GM21576 (cell line): ENCODE measurements around the gene SUGP1.

Experiments used
- ATAC-seq: cut with Tn5 transposase; IDR thresholded peaks from one replicate; pipeline ENCODE4 v1.9.1; 2021; ENCODE audit warnings: mild to moderate bottlenecking, moderate library complexity; ENCODE audit not compliant: unreplicated experiment

The SUGP1 gene

DNA sequence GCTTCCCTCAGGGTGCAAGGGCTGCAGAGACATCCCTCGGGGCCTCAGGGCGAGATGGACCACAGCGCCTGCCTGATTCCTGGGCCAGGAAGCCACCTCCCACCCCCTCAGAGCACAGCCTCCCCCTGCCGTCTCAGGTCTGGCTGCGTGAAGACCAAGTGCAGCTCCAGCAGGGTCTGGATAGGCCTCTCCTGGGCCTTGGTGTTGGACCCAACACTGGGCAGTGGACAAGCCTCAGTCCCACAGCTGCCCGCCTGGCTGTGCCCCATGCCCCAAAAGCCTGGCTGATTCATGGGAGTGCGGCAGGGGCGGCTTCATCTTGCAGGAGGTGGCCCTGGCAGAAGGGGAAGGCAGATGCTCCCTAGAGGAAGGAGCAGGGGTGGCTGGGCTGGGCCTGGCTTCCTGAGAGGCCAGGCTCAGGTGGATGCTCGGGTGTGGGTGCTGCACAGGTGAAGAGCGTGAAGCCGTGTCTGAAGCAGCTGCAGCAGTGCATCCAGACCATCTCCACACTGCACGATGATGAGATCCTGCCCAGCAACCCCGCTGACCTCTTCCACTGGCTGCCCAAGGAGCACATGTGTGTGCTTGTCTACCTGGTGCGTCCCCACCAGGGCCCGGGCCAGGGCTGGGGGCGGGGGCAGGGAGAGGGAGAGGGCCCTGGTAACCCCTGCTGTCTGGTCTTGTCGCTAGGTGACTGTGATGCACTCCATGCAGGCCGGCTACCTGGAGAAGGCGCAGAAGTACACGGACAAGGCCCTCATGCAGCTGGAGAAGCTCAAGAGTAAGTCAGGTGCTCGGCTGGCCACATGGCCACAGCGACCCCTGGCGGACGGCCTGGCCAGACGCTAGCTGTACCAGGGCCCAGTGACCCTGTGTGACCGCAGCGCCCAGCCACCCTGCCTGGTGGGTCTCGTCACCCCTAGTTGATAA lies 22.0 kb upstream of the SUGP1 start:
- ATAC-seq = no peak

GRCh38 chr19:19341026-19341425 lies 20.7 kb upstream of the SUGP1 start:
- ATAC-seq = no peak

DNA sequence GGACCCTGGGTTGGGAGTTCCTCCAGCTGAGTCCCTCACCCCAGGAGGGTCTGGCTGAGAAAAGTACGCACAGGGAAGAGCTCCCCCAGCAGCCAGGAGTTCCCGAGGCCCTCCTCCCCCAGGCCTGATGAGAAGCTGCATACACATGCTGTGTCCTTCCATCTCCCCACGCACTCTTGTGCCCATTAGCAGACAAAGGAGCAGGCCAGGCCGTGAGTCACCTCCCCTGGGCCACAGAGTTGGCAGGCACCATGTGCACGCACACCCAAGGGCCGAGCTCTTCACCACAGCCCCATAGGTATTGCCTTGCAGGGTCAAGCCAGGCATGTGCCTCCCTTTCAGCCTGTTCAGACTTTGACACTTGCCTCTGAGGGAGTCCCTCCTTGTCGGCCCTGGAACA lies 17.8 kb upstream of the SUGP1 start:
- no peak for ATAC-seq

DNA sequence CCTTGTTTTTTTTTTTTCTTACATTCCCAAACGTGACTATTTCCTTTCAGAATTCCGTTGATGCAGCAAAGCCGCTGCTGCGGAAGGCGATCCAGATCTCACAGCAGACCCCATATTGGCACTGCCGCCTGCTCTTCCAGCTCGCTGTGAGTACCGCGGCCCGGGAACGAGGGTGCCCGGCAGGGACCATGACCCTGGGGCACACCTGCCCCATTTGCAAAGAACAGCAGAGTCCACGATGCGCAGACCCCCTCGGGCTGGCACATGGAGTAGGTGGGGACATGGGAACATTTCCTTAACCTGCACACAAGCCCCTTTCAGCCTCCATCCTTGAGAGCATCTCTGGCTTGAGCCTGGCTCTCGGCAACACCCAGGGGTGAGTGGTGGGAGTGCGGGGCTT lies 16.8 kb upstream of the SUGP1 start:
- no peak for ATAC-seq

- ATAC-seq = no peak
Measured at GRCh38 chr19:19336597-19336996, 16.3 kb upstream of the SUGP1 start.

- ATAC-seq = no peak
Measured at GRCh38 chr19:19335408-19336158, 15.3 kb upstream of the SUGP1 start.

- ATAC-seq = no peak
Measured at GRCh38 chr19:19334989-19335344, 14.7 kb upstream of the SUGP1 start.

DNA sequence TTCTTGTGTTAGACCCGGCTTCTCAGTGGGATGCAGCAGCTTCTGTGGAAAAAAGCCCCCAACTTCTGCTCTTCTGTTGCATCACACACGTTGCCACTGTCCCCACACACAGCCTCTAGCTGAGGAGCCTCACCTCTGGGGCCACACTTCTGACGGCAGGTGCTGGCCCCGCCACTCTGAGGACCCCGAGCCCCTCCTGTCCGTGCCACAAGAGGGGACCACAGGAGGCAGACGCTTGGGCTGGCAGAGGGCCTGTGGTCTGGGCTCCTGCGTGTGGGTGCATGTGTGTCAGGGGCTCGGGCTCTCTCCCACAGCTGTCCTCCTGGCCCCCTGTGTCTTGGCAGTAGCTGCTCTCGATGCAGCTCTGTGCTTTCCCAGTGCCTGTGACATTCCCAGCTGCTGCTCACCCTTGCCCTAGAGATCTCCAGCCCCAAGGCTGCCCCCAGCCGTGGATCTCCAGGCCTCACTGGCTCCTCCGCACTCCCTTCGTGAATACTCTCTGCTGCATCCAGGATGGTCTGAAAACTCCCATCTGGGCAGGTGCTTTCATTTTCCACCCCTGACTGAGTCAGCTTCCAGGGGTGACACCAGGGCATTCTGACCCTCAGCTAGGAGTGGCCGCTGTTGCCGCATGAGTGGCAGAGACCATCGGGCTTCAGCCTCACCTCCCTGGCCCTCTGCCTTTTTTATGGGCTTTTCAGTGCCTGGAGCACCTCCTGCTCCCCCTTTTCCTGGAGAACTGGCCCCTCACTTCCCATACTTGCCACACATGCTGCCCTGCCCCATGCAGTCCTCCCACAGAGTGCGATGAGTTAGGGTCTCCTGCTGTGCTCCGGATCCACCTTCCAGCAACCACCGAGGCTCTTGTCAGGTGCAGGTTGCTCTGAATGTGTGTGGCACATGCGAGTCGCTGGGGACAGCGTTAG lies 14.0 kb upstream of the SUGP1 start:
- no peak for ATAC-seq

DNA sequence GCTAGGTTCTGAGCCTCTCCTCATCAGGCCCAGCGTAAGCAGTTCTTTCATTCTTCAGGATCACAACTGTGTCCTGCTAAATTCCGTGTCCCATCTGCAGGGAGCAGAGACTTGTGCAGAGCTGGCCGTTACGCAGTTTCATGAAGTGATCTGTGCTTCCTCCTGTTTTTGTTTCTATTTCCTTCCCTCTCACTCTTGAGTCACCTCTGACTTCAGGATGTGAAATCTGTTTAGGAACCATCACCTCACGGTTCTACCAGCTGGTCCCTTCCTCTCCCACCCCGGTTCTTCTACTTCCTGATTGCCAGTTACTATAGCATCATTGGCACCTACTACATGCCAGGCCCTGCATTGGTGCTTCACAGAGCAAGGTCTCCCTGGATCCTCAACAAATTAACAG lies 8.8 kb upstream of the SUGP1 start:
- no peak for ATAC-seq

DNA sequence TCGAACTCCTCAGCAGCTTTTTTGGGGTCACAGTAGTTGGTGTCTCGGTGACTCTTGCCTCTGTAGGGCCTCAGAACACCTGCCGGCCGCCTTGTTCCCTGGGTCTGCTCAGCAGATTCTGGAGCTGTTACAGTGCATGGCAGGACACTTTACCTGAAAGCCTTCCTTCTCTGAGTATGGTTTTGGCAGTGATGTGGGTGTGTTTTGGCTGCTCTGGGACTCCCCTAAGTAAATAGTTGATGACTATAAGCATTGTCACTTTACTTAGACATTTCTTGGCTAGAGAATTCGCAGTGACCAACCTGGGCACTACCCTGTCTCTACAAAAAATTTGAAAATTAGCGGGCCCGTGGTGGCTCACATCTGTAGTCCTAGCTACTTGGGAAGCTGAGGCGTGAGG lies 7.4 kb upstream of the SUGP1 start:
- no peak for ATAC-seq

DNA sequence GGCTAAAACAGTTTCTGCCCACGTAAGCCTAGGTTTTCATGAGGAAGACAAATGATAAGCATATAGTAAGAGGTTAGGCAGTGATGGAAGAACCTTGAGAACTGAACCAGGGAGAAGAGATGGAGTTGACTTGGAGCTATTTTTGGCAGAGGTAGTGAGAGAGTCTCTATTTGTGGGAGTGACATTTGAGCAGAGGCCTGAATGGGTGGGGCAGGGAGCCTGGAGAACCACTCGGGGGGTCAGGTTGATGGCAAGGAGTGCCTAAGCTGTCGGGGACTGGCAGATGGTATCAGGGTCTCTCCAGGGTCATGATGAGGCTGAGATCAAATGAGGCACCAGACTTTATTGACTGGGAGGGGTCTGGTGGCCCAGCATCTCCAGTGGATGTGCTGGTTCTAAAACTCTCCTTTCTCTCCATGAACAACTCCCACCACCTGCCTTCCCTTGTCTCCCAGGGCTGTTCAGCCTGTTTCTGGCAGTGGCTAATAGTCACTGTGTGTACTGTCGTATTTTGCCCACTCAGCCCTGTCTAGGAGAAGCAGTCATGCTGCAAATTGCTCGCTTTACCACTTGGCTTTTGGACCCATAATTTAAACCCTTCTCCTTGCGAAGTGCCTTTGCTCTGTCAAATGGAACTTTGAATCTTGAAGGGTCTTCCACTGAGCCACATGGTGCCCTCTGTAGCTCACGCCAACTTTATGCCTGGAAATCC lies 3.9 kb upstream of the SUGP1 start:
- ATAC-seq = no peak

DNA sequence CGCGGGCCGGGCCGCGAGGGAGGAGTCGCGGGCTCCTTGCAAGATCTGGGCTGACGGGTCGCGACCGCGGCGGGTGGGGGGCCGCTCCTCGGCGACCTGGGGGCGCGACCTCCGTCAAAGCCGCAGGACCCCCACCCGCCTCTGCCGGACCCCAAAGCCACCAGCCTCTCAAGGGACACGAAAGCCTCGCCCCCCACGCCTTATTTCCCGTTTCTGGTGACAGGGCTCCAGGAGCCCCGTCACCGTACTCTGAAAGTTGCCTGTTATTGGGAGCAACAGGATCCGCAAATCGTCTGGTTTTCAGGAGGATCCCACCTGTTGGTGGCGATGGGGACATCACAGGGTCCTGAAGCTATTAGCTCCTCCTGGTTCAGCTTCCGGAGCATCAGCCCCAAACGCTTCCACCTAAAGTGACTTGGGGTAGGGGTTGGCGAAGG lies 850 bp upstream of the SUGP1 start:
- ATAC-seq = no peak

DNA sequence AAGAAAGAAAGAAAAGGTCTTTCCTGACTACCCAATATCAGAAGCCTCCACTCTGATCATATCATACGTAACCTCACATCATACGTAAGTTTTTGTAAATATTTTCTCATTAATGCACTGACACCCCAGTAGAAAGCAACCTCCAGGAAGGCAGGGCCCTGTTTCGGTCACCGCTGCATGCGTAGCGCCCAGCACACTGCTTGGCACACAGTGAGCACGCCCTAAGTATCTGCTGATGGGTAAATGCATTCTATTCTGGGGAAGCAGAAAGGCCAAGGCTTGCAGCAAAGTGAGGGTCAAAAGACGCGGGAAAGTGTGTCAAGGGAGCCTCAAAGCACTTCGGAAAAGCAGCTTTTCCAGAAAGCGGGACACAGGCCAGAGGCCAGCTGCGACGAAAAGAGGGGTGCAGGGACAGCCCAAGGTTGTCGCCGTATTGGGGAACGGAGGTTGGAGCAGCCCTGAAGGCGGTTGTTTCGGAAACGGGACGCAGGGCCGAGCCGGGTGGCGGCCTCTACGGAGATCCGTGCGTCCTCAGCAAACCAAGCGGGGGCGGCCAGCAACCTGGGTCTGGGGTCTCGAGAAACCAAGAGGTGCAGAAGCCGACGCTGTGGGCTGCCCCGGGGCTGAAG lies 463 bp downstream of the SUGP1 start:
- peak; percentile 5 for ATAC-seq

- ATAC-seq = no peak
Measured at GRCh38 chr19:19316082-19316481, 4.2 kb downstream of the SUGP1 start.

DNA sequence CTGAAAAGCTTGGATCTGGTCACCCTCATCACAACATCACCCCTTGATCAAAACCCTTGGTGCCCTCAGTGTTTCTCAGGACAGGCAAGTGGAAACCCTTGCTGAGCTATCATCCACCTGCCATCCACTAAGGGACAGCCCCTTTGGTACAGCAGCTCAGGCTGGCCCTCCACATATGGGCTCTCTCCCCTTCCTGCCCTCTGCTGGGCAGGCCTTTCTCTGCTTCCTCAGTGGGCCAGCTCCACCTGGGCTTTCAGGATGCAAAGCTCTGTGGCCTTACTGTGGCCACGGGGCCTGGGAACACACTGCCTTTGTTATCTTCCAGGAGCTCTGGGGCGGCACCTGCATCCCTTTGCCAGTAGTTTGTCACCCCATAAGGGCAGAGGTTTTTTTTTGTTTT lies 4.9 kb downstream of the SUGP1 start:
- no peak for ATAC-seq

DNA sequence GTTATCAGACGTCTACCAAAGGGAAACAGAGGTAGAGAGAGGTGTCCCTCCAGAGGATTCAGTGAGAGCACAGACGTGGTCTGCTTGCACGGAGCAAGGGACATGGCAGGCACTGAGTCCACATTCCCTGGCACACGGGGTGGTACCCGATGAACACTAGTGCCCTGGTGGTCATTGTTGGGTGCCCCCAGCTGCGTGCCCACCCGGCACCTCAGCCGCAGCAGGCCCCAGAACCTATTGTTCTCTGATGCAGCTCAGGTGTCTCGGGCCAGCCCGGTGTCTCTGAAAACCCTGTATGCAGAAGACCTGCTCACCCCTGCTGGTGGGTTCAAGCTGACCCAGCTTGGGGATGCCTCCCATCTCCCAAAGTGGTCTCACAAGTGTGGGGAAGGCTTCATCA lies 11.9 kb downstream of the SUGP1 start:
- ATAC-seq = no peak

GRCh38 chr19:19306191-19306590 lies 14.1 kb downstream of the SUGP1 start:
- ATAC-seq = no peak

- no peak for ATAC-seq
Measured at GRCh38 chr19:19305696-19306095, 14.6 kb downstream of the SUGP1 start.

DNA sequence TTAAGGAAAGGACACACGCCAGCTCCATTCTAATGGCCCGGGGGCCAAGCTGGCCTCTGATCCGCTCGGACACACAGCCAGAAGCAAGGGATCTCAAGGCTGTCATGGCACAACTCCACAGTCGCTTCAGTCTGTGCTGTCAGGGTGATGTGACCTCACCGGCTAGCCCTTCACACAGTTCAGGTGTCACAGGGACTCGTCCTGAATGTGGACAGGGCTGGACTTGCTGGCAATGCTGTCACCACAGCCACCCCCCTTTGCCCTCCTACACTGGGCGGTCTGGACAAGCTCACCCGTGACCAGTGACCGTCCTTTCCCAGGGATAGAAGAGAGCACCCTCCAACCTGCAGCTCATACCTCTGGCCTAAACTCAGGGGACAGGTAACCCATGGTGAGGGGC lies 15.2 kb downstream of the SUGP1 start:
- ATAC-seq = no peak
